Measurements from ENCODE around the gene DGKG.

Gene DGKG

GRCh38 chr3:186181901-186182300 lies 180.1 kb downstream of the DGKG start:
- no peak for DNase-seq (ENCODE audit: extremely low read depth in 1 of 2, low read depth in 1 of 2)

GRCh38 chr3:186180891-186181481 lies 181.0 kb downstream of the DGKG start:
- no peak for DNase-seq (ENCODE audit: extremely low read depth in 1 of 2, low read depth in 1 of 2)

- no peak for DNase-seq (ENCODE audit: extremely low read depth in 1 of 2, low read depth in 1 of 2)
Observed at GRCh38 chr3:186180151-186180550, 181.9 kb downstream of the DGKG start.

- DNase-seq (ENCODE audit: extremely low read depth in 1 of 2, low read depth in 1 of 2) = no peak
Observed at GRCh38 chr3:186178412-186178811, 183.6 kb downstream of the DGKG start.

GRCh38 chr3:186176373-186176990 lies 185.6 kb downstream of the DGKG start:
- DNase-seq (ENCODE audit: extremely low read depth in 1 of 2, low read depth in 1 of 2) = no peak

- DNase-seq (ENCODE audit: extremely low read depth in 1 of 2, low read depth in 1 of 2) = no peak
Observed at GRCh38 chr3:186173224-186173815, 188.7 kb downstream of the DGKG start.

- DNase-seq (ENCODE audit: extremely low read depth in 1 of 2, low read depth in 1 of 2) = no peak
Observed at GRCh38 chr3:186172353-186172752, 189.7 kb downstream of the DGKG start.

GRCh38 chr3:186171521-186171920 lies 190.5 kb downstream of the DGKG start:
- no peak for DNase-seq (ENCODE audit: extremely low read depth in 1 of 2, low read depth in 1 of 2)

- no peak for DNase-seq (ENCODE audit: extremely low read depth in 1 of 2, low read depth in 1 of 2)
Observed at GRCh38 chr3:186170516-186170915, 191.5 kb downstream of the DGKG start.

GRCh38 chr3:186169379-186169778 lies 192.7 kb downstream of the DGKG start:
- DNase-seq (ENCODE audit: extremely low read depth in 1 of 2, low read depth in 1 of 2) = no peak

GRCh38 chr3:186168976-186169375 lies 193.1 kb downstream of the DGKG start:
- no peak for DNase-seq (ENCODE audit: extremely low read depth in 1 of 2, low read depth in 1 of 2)

GRCh38 chr3:186167646-186168395 lies 194.2 kb downstream of the DGKG start:
- DNase-seq (ENCODE audit: extremely low read depth in 1 of 2, low read depth in 1 of 2) = no peak

- DNase-seq (ENCODE audit: extremely low read depth in 1 of 2, low read depth in 1 of 2) = no peak
Observed at GRCh38 chr3:186166491-186167288, 195.3 kb downstream of the DGKG start.

- no peak for DNase-seq (ENCODE audit: extremely low read depth in 1 of 2, low read depth in 1 of 2)
Observed at GRCh38 chr3:186166036-186166435, 196.0 kb downstream of the DGKG start.

GRCh38 chr3:186165331-186165730 lies 196.7 kb downstream of the DGKG start:
- no peak for DNase-seq (ENCODE audit: extremely low read depth in 1 of 2, low read depth in 1 of 2)

GRCh38 chr3:186164696-186165095 lies 197.3 kb downstream of the DGKG start:
- DNase-seq (ENCODE audit: extremely low read depth in 1 of 2, low read depth in 1 of 2) = no peak

- no peak for DNase-seq (ENCODE audit: extremely low read depth in 1 of 2, low read depth in 1 of 2)
Observed at GRCh38 chr3:186162221-186162620, 199.8 kb downstream of the DGKG start.

- no peak for DNase-seq (ENCODE audit: extremely low read depth in 1 of 2, low read depth in 1 of 2)
Observed at GRCh38 chr3:186160691-186161243, 201.3 kb downstream of the DGKG start.

- no peak for DNase-seq (ENCODE audit: extremely low read depth in 1 of 2, low read depth in 1 of 2)
Observed at GRCh38 chr3:186154641-186155040, 207.4 kb downstream of the DGKG start.

- no peak for DNase-seq (ENCODE audit: extremely low read depth in 1 of 2, low read depth in 1 of 2)
Observed at GRCh38 chr3:186152889-186153292, 209.1 kb downstream of the DGKG start.

GRCh38 chr3:186152361-186152798 lies 209.7 kb downstream of the DGKG start:
- no peak for DNase-seq (ENCODE audit: extremely low read depth in 1 of 2, low read depth in 1 of 2)
